HCT116 (cell line): ENCODE results near the gene PAM16. TPM values are rescaled to one million over a fixed set of nuclear protein-coding genes. Genes with fewer than 3 reads are reported as not detected.

Experiments
- ATAC-seq: fragments of 200-7000 bp; cut with Tn5 transposase; 2 replicates; pipeline ENCODE4 v1.9.1; 2020; ENCODE audit warnings: mild to moderate bottlenecking, moderate library complexity
- BruUV-seq: library from RNA; stranded (reverse); fragments of 400-500 nt; replicated peaks from 2 replicates; lab custom pipeline; 2021; lab: Mats Ljungman, UMichigan
- CTCF ChIA-PET: fragments of 300-600 bp; sonication (Branson Sonifier 250); formaldehyde crosslinking; loops from one replicate; lab custom pipeline; 2021; ENCODE audit warnings: antibody characterized with exemption; lab: Charles Lee
- POLR2A ChIA-PET: fragments of 300-600, 350-600 bp; sonication (Branson Sonifier 250); formaldehyde crosslinking; loops from one replicate; lab custom pipeline; 2021; ENCODE audit warnings: antibody characterized with exemption; lab: Charles Lee
- RAD21 ChIA-PET, 2 experiments: fragments of 300-600 bp; sonication (Branson Sonifier 250); formaldehyde crosslinking; loops; one replicate each; lab custom pipeline; 2023; ENCODE audit warnings: low total read pairs in 2 of 2; ENCODE audit not compliant: uncharacterized antibody in 2 of 2, unreplicated experiment in 2 of 2, low non-redundant PET in 1 of 2; lab: Charles Lee
- DNase-seq: peaks from one replicate; pipeline ENCODE4 v3.0.0-alpha.2; 2010; ENCODE audit warnings: low read depth, low spot score
- H2AFZ ChIP-seq: fragments of 200-600 bp; shearing (Covaris generic), sonication (generic); 2 replicates; pipeline ENCODE4 v1.6.1; 2017; ENCODE audit warnings: low read depth, mixed run types, mixed read lengths, antibody characterized with exemption, low read length; ENCODE audit not compliant: poor library complexity, severe bottlenecking
- H3K27ac ChIP-seq: 2 replicates; pipeline ENCODE4 v1.5.1; 2012; ENCODE audit warnings: low read depth, low read length
- H3K27me3 ChIP-seq: fragments of 200-600 bp; sonication (generic); 2 replicates; pipeline ENCODE4 v1.6.1; 2016; ENCODE audit warnings: mixed run types, low read length, mixed read lengths; ENCODE audit not compliant: insufficient read depth
- H3K36me3 ChIP-seq, 2 experiments: fragments of 200-500 bp in 1 of 2; fragments of 200-600 bp in 1 of 2; sonication (Bioruptor generic) in 1 of 2; sonication (generic) in 1 of 2; 2 replicates each; pipeline versions ENCODE4 v1.5.1 to v1.6.1; 2014 to 2016; ENCODE audit warnings: low read length in 2 of 2, inconsistent platforms in 1 of 2, mixed read lengths in 1 of 2, mixed run types in 1 of 2; ENCODE audit not compliant: insufficient read depth in 2 of 2, control insufficient read depth in 1 of 2
- H3K4me1 ChIP-seq, 2 experiments: fragments of 200-600 bp in 1 of 2; sonication (generic) in 1 of 2; 2 replicates each; pipeline versions ENCODE4 v1.5.1 to v1.6.1; 2012 to 2017; ENCODE audit warnings: low read length in 2 of 2, inconsistent platforms in 1 of 2, mild to moderate bottlenecking in 1 of 2, mixed read lengths in 1 of 2, mixed run types in 1 of 2, moderate library complexity in 1 of 2; ENCODE audit not compliant: insufficient read depth in 2 of 2, control insufficient read depth in 1 of 2
- H3K4me2 ChIP-seq: fragments of 200-600 bp; sonication (generic); 2 replicates; pipeline ENCODE4 v1.6.1; 2017; ENCODE audit warnings: mixed run types, low read length, mixed read lengths
- H3K4me3 ChIP-seq, 2 experiments: fragments of 200-600 bp in 1 of 2; sonication (generic) in 1 of 2; replicated peaks in 1 of 2; 2 replicates each; pipeline ENCODE4 v1.5.1; 2011 to 2016; ENCODE audit warnings: low read length in 2 of 2, control low read depth in 1 of 2, low read depth in 1 of 2, mild to moderate bottlenecking in 1 of 2, mixed read lengths in 1 of 2, mixed run types in 1 of 2
- H3K79me2 ChIP-seq: fragments of 200-600 bp; sonication (generic); 2 replicates; pipeline ENCODE4 v1.6.1; 2017; ENCODE audit warnings: mild to moderate bottlenecking, mixed run types, low read length, moderate library complexity, mixed read lengths; ENCODE audit not compliant: insufficient read depth
- H3K9ac ChIP-seq: fragments of 200-600 bp; sonication (generic); 2 replicates; pipeline ENCODE4 v1.6.1; 2016; ENCODE audit warnings: low read length, mixed read lengths
- H3K9me2 ChIP-seq: fragments of 200-600 bp; sonication (generic), shearing (Covaris generic); 2 replicates; pipeline ENCODE4 v1.6.1; 2017; ENCODE audit warnings: mixed run types, mild to moderate bottlenecking, moderate library complexity; ENCODE audit not compliant: insufficient read depth
- H3K9me3 ChIP-seq, 2 experiments: fragments of 200-500 bp in 1 of 2; fragments of 200-600 bp in 1 of 2; sonication (Bioruptor generic) in 1 of 2; sonication (generic) in 1 of 2; 2 replicates each; pipeline ENCODE4 v1.6.1; 2014 to 2017; ENCODE audit warnings: low read length in 2 of 2, mixed read lengths in 2 of 2, inconsistent platforms in 1 of 2, low read depth in 1 of 2, mild to moderate bottlenecking in 1 of 2, mixed run types in 1 of 2, moderate library complexity in 1 of 2; ENCODE audit not compliant: control insufficient read depth in 1 of 2, insufficient read depth in 1 of 2
- H4K20me1 ChIP-seq: fragments of 200-600 bp; sonication (generic), shearing (Covaris generic); 2 replicates; pipeline ENCODE4 v1.6.1; 2017; ENCODE audit warnings: mixed run types, mild to moderate bottlenecking, moderate library complexity; ENCODE audit not compliant: insufficient read depth
- CBX3 ChIP-seq: IDR thresholded peaks from 2 replicates; pipeline ENCODE4 v1.6.1; 2012; ENCODE audit warnings: low read depth
- EGR1 ChIP-seq: IDR thresholded peaks from 2 replicates; pipeline ENCODE4 v1.6.1; 2012; ENCODE audit warnings: low read depth
- ELF1 ChIP-seq: IDR thresholded peaks from 2 replicates; pipeline ENCODE4 v1.6.1; 2012; ENCODE audit warnings: low read depth, borderline replicate concordance
- FOSL1 ChIP-seq: IDR thresholded peaks from 2 replicates; pipeline ENCODE4 v1.6.1; 2012; ENCODE audit warnings: low read depth
- JUND ChIP-seq: IDR thresholded peaks from 2 replicates; pipeline ENCODE4 v1.6.1; 2012
- MAX ChIP-seq: IDR thresholded peaks from 2 replicates; pipeline ENCODE4 v1.6.1; 2012
- POLR2A ChIP-seq: IDR thresholded peaks from 2 replicates; pipeline ENCODE4 v1.7.0; 2011; ENCODE audit warnings: borderline replicate concordance; ENCODE audit not compliant: insufficient read depth, insufficient read length; ENCODE audit errors: extremely low read depth
- POLR2AphosphoS5 ChIP-seq: IDR thresholded peaks from 2 replicates; pipeline ENCODE4 v1.6.1; 2011; ENCODE audit warnings: mild to moderate bottlenecking, low read depth, low read length, moderate library complexity
- RAD21 ChIP-seq: IDR thresholded peaks from 2 replicates; pipeline ENCODE4 v1.6.1; 2012; ENCODE audit warnings: low read depth, mild to moderate bottlenecking
- SIN3A ChIP-seq: IDR thresholded peaks from 2 replicates; pipeline ENCODE4 v1.6.1; 2012; ENCODE audit warnings: low read depth
- SP1 ChIP-seq: IDR thresholded peaks from 2 replicates; pipeline ENCODE4 v1.6.1; 2012; ENCODE audit warnings: low read depth
- SRF ChIP-seq: IDR thresholded peaks from 2 replicates; pipeline ENCODE4 v1.6.1; 2012; ENCODE audit warnings: low read depth
- TCF7L2 ChIP-seq: IDR thresholded peaks from 2 replicates; pipeline ENCODE4 v1.7.0; 2011; ENCODE audit warnings: borderline replicate concordance, inconsistent platforms; ENCODE audit not compliant: insufficient read depth, insufficient read length; ENCODE audit errors: extremely low read depth
- ZFX ChIP-seq: fragments of 450-650 bp; IDR thresholded peaks from 2 replicates; pipeline ENCODE4 v1.6.1; 2017
- ZNF274 ChIP-seq: fragments of 200-500 bp; sonication (Bioruptor generic); IDR thresholded peaks from 2 replicates; pipeline ENCODE4 v1.6.1; 2014; ENCODE audit warnings: mild to moderate bottlenecking, low read depth, low read length, inconsistent platforms
- intact Hi-C: fragments of 100-400 bp; cut with micrococcal nuclease; formaldehyde crosslinking; loops from 2 replicates; pipeline ENCODE4 v1.10.0; 2022
- total RNA-seq: library from RNA; stranded (reverse); gene quantifications from one replicate; pipeline ENCODE4 v1.2.1, GENCODE V29; 2021; ENCODE audit not compliant: unreplicated experiment

PAM16 gene
- total RNA-seq, 1 experiment from 2014 or later, result 102 TPM

- intact Hi-C loops, result no loop called here
- Histone ChIP-seq H3K79me2 (no peaks in the 10 kb centered on the region), H3K27ac (peak overlapping the region; percentile 99), H3K9ac (no peak overlapping the region), H3K9me3 (no peaks in the 10 kb centered on the region), H3K4me2 (peak overlapping the region; percentile 84; the same call in 1 of the 2 replicates), H3K36me3 (no peaks in the 10 kb centered on the region), H2AFZ (no peak overlapping the region), H3K4me1 (peaks cover 32 to 51% of the 10 kb centered on the region in 2 experiments), H3K27me3 (no peaks in the 10 kb centered on the region), H3K9me2 (no peaks in the 10 kb centered on the region), H3K4me3 (no peak overlapping the region), H4K20me1 (no peaks in the 10 kb centered on the region)
- DNase-seq (no peak), ATAC-seq (no peak)
- CTCF ChIA-PET, result interaction anchor here (5.2 kb wide), 1 partner anchor 9 kb away, joined by 40 read pairs; no protein-coding TSS in a partner anchor
- RAD21 ChIA-PET, result no interaction called here
- no peak for TF ChIP-seq POLR2A
- TF ChIP-seq EGR1, result no peak
- TF ChIP-seq ZNF274, result no peak
- TF ChIP-seq RAD21, result no peak
- TF ChIP-seq ELF1, result no peak
- no peak for TF ChIP-seq ZFX
- TF ChIP-seq POLR2AphosphoS5, result no peak
- BruUV-seq, result no TSS peak
- POLR2A ChIA-PET, result interaction anchor here (1.4 kb wide), 1 partner anchor 8 kb away, joined by 3 read pairs; no protein-coding TSS in a partner anchor
These were observed 49.9 kb downstream of the PAM16 start for GRCh38 chr16:4301177-4301576.

- POLR2A ChIA-PET, result interaction anchor here (0.9 to 2.1 kb wide), 5 partner anchors 9 to 26 kb away, joined by 4 to 6 read pairs (median 5); partner anchors contain the start of gene TFAP4
- H3K27ac ChIP-seq, result peak overlapping the region; percentile 99
These were observed 52.2 kb downstream of the PAM16 start for GRCh38 chr16:4298761-4299522.

More at GRCh38 chr16:4298761-4299522, 52.2 kb downstream of the PAM16 start:
- no peaks in the 10 kb centered on the region for H3K79me2 ChIP-seq
- no peak for TF ChIP-seq SRF
- TF ChIP-seq ELF1, result no peak
- TF ChIP-seq TCF7L2, result peak; percentile 50
- peak; percentile 43 for TF ChIP-seq POLR2AphosphoS5
- TF ChIP-seq SIN3A, result peak; percentile 61; the same call in 1 of the 2 replicates
- 0 out of 2 replicates have a peak, but pooled peaks have one; percentile 19 for TF ChIP-seq CBX3
- TF ChIP-seq ZNF274, result no peak
- TF ChIP-seq FOSL1, result peak; percentile 66
- TF ChIP-seq MAX, result peak; percentile 80
- TF ChIP-seq SP1, result peak; percentile 74
- peak; percentile 69 for TF ChIP-seq JUND
- no peaks in the 10 kb centered on the region for H3K9me3 ChIP-seq
- no peaks in the 10 kb centered on the region for H4K20me1 ChIP-seq
- H3K4me1 ChIP-seq, result peaks cover 38 to 57% of the 10 kb centered on the region in 2 experiments
- ChIA-PET CTCF (interaction anchor here (1.5 to 5.2 kb wide), 6 partner anchors 9 to 104 kb away, joined by 4 to 40 read pairs (median 8); partner anchors contain the start of gene TFAP4), RAD21 (interaction anchor here (0.6 to 1.1 kb wide), 3 partner anchors 11 to 26 kb away, joined by 3 to 4 read pairs (median 4); partner anchors contain the start of genes GLIS2 (in 1 of the 2) and TFAP4 (in 1 of the 2))
- peak overlapping the region; percentile 28 to 44 for H3K4me3 ChIP-seq
- no peak overlapping the region for H2AFZ ChIP-seq
- intact Hi-C loops, result no loop called here
- H3K4me2 ChIP-seq, result peak overlapping the region; percentile 84
- peak; percentile 96 for ATAC-seq
- H3K27me3 ChIP-seq, result no peaks in the 10 kb centered on the region
- DNase-seq, result peak; percentile 80
- H3K9ac ChIP-seq, result peak overlapping the region; percentile 69
- H3K9me2 ChIP-seq, result no peaks in the 10 kb centered on the region
- BruUV-seq, result TSS peak; percentile 29
- no peaks in the 10 kb centered on the region for H3K36me3 ChIP-seq
